ENCODE results near the gene DOCK2.
A peak's percentile ranks its signal among the peaks of the same experiment; 100 is the strongest.
"Not testable (repeated sequence)": the region's sequence is repeated elsewhere in the genome, so short reads cannot be mapped to it uniquely, and the experiment has no call there.

The DOCK2 gene

DNA sequence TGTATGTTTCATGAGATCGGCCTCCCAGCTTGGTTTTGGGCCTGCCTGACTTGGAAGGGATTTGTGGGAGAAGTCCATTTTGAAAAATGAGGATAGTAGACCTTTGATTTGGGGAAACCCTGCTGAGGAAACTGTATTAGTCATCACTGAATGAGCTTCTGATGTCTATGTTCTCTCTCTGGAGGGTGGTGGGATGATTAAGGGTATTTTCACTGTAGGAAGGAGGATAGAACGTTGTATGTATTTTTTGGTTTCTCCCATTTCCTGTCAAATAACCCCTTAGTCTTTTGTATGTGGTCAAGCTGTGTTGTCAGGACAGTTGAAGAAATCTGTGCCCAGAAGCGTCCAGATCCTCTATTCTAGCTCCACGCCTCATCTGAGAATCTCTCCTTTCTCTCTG lies 191.3 kb downstream of the DOCK2 start:
- Histone ChIP-seq H3K9ac (no peak overlapping the region), H3K9me3 (replicated peaks in 1 of 11) (peaks cover 0 to 3% (median 0%) of the 10 kb centered on the region in 11 experiments; a peak in 4 of 22 replicates), H3K27me3 (no peaks in the 10 kb centered on the region), H3K4me2 (peak overlapping the region in 2 of 11 experiments; percentile 18 to 21; a peak in 2 of 22 replicates), H4K20me1 (peaks cover 0 to 75% (median 0%) of the 10 kb centered on the region in 11 experiments; a peak in 5 of 22 replicates), H3K4me3 (no peak overlapping the region), H3K36me3 (peaks cover 0 to 71% (median 4%) of the 10 kb centered on the region in 11 experiments; a peak in 10 of 22 replicates), H3K4me1 (peaks cover 0 to 15% (median 0%) of the 10 kb centered on the region in 10 experiments; a peak in 2 of 20 replicates), H3K27ac (no peak overlapping the region)
- TF ChIP-seq Cebpa-rat (IDR thresholded peaks at IDR 0.05): no peak

DNA sequence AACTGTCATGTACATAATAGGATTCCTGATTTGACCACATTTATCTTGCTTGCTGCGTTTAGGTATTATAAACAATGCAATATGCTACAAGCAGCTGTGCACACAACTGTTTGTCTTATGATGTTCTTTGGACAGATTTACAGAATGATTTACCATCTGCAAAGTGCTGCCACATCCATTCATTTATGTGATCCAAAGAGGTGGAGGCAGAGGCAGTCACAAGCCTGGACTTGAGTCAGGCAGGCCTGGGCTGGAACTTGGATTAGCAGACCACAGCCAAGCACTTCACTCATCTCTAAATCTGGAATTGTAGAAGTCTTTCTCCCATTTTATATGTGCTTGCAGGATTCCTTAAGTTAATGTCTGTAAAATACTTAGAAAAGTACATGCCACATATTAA lies 194.3 kb downstream of the DOCK2 start:
- TF ChIP-seq Cebpa-rat (IDR thresholded peaks at IDR 0.05): no peak
- no peak overlapping the region for H3K9ac ChIP-seq
- no peak overlapping the region for H3K4me2 ChIP-seq
- H3K27me3 ChIP-seq: no peaks in the 10 kb centered on the region
- peaks cover 0 to 81% (median 0%) of the 10 kb centered on the region in 11 experiments; a peak in 10 of 22 replicates for H3K36me3 ChIP-seq
- peaks cover 0 to 72% (median 0%) of the 10 kb centered on the region in 11 experiments; a peak in 5 of 22 replicates for H4K20me1 ChIP-seq
- H3K4me3 ChIP-seq: no peak overlapping the region
- H3K27ac ChIP-seq: no peak overlapping the region
- peaks cover 0 to 15% (median 0%) of the 10 kb centered on the region in 10 experiments; a peak in 2 of 20 replicates for H3K4me1 ChIP-seq
- no peaks in the 10 kb centered on the region for H3K9me3 ChIP-seq (replicated peaks in 1 of 11)

GRCh38 chr5:169832304-169832703 lies 195.2 kb downstream of the DOCK2 start:
- no peak overlapping the region for H3K9ac ChIP-seq

DNA sequence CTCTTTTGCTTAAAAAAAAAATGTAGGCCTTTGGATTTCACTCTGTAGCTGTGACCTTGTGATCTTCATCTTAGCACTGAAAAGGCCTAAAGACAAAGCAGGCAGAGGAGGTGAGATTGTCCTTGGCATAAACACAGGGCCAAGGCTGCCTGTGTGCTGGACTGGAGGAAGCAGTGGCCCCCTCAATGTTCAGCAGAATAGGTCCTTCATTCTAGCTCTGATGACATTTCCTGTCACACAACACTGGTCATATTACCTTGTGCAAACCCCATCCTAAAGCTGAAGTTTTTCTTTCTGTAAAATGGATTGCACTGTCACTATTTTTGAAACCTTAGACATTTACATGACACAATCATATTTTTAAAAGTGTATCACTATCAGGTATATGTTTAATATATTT lies 195.8 kb downstream of the DOCK2 start:
- Histone ChIP-seq H3K36me3 (peaks cover 0 to 81% (median 0%) of the 10 kb centered on the region in 11 experiments; a peak in 10 of 22 replicates), H3K4me3 (no peak overlapping the region), H3K27me3 (no peaks in the 10 kb centered on the region), H3K4me1 (peaks cover 0 to 8% (median 0%) of the 10 kb centered on the region in 10 experiments; a peak in 1 of 20 replicates), H3K4me2 (no peak overlapping the region), H3K27ac (no peak overlapping the region), H3K9me3 (replicated peaks in 1 of 11) (no peaks in the 10 kb centered on the region), H4K20me1 (peaks cover 0 to 65% (median 0%) of the 10 kb centered on the region in 11 experiments; a peak in 5 of 22 replicates), H3K9ac (no peak overlapping the region)
- TF ChIP-seq Cebpa-rat (IDR thresholded peaks at IDR 0.05): no peak

More at GRCh38 chr5:169832304-169832703, 195.2 kb downstream of the DOCK2 start:
- H3K4me3 ChIP-seq: no peak overlapping the region
- H3K27ac ChIP-seq: no peak overlapping the region
- H3K9me3 ChIP-seq (replicated peaks in 1 of 11): no peaks in the 10 kb centered on the region
- no peak overlapping the region for H3K4me2 ChIP-seq
- TF ChIP-seq Cebpa-rat (IDR thresholded peaks at IDR 0.05): no peak
- H4K20me1 ChIP-seq: peaks cover 0 to 69% (median 0%) of the 10 kb centered on the region in 11 experiments; a peak in 5 of 22 replicates
- no peaks in the 10 kb centered on the region for H3K27me3 ChIP-seq
- peaks cover 0 to 13% (median 0%) of the 10 kb centered on the region in 10 experiments; a peak in 2 of 20 replicates for H3K4me1 ChIP-seq
- H3K36me3 ChIP-seq: peaks cover 0 to 81% (median 0%) of the 10 kb centered on the region in 11 experiments; a peak in 10 of 22 replicates

DNA sequence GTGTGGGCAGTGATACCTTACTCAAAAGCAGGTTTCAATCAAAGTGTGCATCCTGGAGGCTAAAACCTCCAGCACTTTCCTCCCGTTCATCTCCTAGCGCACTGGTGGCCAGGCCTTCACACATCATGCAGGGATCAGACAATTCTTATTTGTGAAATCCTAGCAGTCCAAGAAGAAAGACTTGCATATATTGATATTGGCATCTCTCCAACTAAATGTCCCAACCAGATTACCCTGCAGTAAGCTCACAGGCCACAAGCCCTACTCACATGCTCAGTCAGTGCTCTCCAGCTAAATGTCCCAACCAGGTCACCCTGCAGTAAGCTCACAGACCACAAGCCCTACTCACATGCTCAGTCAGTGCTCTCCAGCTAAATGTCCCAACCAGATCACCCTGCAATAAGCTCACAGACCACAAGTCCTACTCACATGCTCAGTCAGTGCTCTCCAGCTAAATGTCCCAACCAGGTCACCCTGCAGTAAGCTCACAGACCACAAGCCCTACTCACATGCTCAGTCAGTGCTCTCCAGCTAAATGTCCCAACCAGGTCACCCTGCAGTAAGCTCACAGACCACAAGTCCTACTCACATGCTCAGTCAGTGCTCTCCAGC lies 196.7 kb downstream of the DOCK2 start:
- H3K27ac ChIP-seq; H3K9ac ChIP-seq; H3K4me1 ChIP-seq; H3K9me3 ChIP-seq (replicated peaks in 1 of 11); H3K27me3 ChIP-seq; H3K4me3 ChIP-seq; H3K4me2 ChIP-seq: not testable (repeated sequence)
- Histone ChIP-seq H3K36me3 (peaks cover 0 to 88% (median 4%) of the 10 kb centered on the region in 11 experiments; a peak in 10 of 22 replicates), H4K20me1 (peaks cover 0 to 62% (median 0%) of the 10 kb centered on the region in 11 experiments; a peak in 5 of 22 replicates)

DNA sequence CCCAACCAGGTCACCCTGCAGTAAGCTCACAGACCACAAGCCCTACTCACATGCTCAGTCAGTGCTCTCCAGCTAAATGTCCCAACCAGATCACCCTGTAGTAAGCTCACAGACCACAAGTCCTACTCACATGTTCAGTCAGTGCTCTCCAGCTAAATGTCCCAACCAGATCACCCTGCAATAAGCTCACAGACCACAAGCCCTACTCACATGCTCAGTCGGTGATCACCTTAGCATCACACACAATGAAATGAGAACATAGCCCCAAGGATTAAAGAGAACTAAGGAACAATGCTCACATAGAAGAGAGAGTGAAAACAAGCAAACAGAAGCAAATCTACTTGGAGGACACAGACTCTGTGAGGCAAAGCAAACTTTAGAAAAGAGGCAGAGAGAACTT lies 197.5 kb downstream of the DOCK2 start:
- Histone ChIP-seq H4K20me1 (peaks cover 0 to 62% (median 0%) of the 10 kb centered on the region in 11 experiments; a peak in 5 of 22 replicates), H3K36me3 (peaks cover 0 to 88% (median 8%) of the 10 kb centered on the region in 11 experiments; a peak in 13 of 22 replicates)
- not testable (repeated sequence) for H3K27ac ChIP-seq; H3K9ac ChIP-seq; H3K4me3 ChIP-seq; H3K27me3 ChIP-seq; H3K4me1 ChIP-seq; H3K4me2 ChIP-seq; H3K9me3 ChIP-seq (replicated peaks in 1 of 11)

DNA sequence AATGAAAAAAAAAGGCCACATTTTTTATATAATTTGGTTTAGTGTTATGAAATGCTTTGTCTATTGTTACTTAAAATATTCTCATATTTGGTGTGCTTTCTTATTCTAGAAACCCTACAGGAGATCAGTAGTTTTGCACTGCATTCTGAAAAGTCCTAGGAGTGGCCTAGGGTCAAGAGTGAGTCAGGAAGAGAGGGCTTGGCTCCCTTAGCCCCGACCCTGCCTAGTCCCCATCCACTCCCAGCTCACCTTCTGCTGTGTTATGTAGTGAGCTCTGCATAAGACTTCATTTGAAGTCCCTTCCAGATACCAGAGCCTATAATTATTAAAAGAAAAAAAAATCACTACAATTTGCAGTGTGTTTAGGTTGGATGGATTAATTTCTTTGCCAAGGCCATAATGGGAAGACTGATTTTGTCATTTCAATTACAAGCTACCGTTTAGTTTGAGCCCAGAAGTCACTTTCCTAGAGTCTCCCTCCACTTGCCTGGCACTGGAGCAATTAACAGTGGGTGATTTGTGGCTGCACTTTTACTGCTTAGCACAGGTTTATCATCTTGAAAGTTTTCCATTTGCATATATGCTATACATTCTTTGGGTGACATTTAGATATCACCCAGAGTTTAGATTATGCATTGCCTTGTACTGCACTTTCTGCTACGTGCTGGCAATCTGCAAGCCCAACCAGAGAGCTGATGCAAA lies 199.9 kb downstream of the DOCK2 start:
- no peak overlapping the region for H3K4me3 ChIP-seq
- no peaks in the 10 kb centered on the region for H3K27me3 ChIP-seq
- TF ChIP-seq Cebpa-rat (IDR thresholded peaks at IDR 0.05): no peak
- H3K4me1 ChIP-seq: no peaks in the 10 kb centered on the region
- H3K9ac ChIP-seq: no peak overlapping the region
- H3K36me3 ChIP-seq: peaks cover 22 to 88% (median 31%) of the 10 kb centered on the region in 11 experiments
- H4K20me1 ChIP-seq: peaks cover 0 to 49% (median 0%) of the 10 kb centered on the region in 11 experiments; a peak in 4 of 22 replicates
- no peak overlapping the region for H3K4me2 ChIP-seq
- H3K27ac ChIP-seq: no peak overlapping the region
- H3K9me3 ChIP-seq (replicated peaks in 1 of 11): no peaks in the 10 kb centered on the region

- Histone ChIP-seq H3K4me3 (no peak overlapping the region), H3K9me3 (replicated peaks in 1 of 11) (no peaks in the 10 kb centered on the region), H3K9ac (no peak overlapping the region), H3K27ac (no peak overlapping the region), H3K4me2 (no peak overlapping the region), H3K4me1 (no peaks in the 10 kb centered on the region), H4K20me1 (peaks cover 0 to 44% (median 0%) of the 10 kb centered on the region in 11 experiments; a peak in 5 of 22 replicates), H3K36me3 (peaks cover 28 to 88% (median 38%) of the 10 kb centered on the region in 11 experiments), H3K27me3 (no peaks in the 10 kb centered on the region)
- no peak for TF ChIP-seq Cebpa-rat (IDR thresholded peaks at IDR 0.05)
These were observed 200.6 kb downstream of the DOCK2 start for GRCh38 chr5:169837686-169838085.

DNA sequence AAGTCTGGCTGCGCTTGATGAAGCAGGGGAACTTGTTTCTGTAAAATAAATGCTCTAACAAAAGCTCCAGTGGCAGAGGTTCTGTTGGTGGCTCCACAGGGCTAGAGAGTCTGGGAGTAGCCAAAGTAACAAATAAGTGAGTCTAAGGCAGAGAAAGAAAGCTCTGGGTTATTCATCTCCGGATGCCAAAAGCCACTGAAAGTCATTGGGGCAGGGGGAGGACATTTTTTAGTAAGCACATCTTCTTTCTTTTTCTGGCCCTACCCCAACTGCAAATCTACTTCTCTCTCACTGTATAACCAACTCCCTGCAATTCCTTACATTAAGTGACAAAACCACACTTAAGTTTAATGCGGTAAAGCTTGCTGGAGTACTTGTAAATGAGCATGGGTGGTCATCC lies 201.6 kb downstream of the DOCK2 start:
- Histone ChIP-seq H4K20me1 (peaks cover 0 to 38% (median 0%) of the 10 kb centered on the region in 11 experiments; a peak in 5 of 22 replicates), H3K4me2 (no peak overlapping the region), H3K4me1 (no peaks in the 10 kb centered on the region), H3K27me3 (no peaks in the 10 kb centered on the region), H3K4me3 (no peak overlapping the region), H3K27ac (no peak overlapping the region), H3K9ac (no peak overlapping the region), H3K36me3 (peaks cover 28 to 88% (median 46%) of the 10 kb centered on the region in 11 experiments), H3K9me3 (replicated peaks in 1 of 11) (no peaks in the 10 kb centered on the region)
- TF ChIP-seq Cebpa-rat (IDR thresholded peaks at IDR 0.05): no peak
